ENCODE measurements around the gene BICRAL. TPM values are rescaled to one million over a fixed set of nuclear protein-coding genes. Genes with fewer than 3 reads are reported as not detected.

Gene BICRAL
- total RNA-seq, 1 experiment from 2014 or later, result 6.9 TPM

DNA sequence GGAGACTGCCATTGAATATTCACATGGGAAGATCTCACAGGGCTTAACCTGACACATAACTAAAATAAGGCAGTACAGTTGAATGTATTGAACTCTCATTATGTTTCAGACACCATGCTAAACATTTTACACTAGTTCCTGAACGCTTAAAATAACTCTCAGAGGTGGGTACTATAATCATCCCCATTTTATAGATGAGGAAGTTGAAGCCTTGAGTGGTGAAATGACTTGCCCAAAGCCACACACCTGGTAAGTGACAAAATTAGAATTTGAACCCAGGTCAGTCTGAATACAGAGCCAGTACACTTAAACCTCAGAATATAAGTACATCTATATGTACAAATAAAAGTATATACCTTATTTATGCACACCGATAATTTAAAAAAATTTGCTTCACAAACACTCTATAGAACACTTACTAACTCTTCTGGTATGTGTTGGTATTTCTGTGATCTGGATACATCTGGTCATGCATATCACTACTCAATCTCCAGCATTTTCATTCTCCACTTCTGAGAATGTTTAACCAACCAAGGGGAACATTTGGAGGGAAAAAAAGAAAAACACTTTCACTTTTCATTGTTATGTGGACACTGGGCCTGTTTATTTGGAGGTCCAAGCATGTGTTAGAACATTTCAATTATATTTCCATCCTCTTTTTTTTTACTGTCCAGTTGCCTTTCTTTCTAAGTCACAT is 4.6 kb upstream of the BICRAL start:
- Histone ChIP-seq H3K4me1 (ENCODE audit: insufficient read depth, low read length, poor library complexity, severe bottlenecking) (peaks cover 8% of the 10 kb centered on the region), H3K4me3 (ENCODE audit: low read depth, low read length, poor library complexity, severe bottlenecking) (no peak overlapping the region), H3K36me3 (ENCODE audit: insufficient read depth, low read length, poor library complexity, severe bottlenecking) (no peaks in the 10 kb centered on the region), H3K9me3 (ENCODE audit: low read depth, low read length, poor library complexity, severe bottlenecking) (no peaks in the 10 kb centered on the region), H3K27ac (ENCODE audit: low read depth, low read length, poor library complexity, severe bottlenecking) (no peak overlapping the region), H3K27me3 (replicated peaks; ENCODE audit: insufficient read depth, low read depth, low read length, poor library complexity) (no peaks in the 10 kb centered on the region)
- TF ChIP-seq, protein P1, sequence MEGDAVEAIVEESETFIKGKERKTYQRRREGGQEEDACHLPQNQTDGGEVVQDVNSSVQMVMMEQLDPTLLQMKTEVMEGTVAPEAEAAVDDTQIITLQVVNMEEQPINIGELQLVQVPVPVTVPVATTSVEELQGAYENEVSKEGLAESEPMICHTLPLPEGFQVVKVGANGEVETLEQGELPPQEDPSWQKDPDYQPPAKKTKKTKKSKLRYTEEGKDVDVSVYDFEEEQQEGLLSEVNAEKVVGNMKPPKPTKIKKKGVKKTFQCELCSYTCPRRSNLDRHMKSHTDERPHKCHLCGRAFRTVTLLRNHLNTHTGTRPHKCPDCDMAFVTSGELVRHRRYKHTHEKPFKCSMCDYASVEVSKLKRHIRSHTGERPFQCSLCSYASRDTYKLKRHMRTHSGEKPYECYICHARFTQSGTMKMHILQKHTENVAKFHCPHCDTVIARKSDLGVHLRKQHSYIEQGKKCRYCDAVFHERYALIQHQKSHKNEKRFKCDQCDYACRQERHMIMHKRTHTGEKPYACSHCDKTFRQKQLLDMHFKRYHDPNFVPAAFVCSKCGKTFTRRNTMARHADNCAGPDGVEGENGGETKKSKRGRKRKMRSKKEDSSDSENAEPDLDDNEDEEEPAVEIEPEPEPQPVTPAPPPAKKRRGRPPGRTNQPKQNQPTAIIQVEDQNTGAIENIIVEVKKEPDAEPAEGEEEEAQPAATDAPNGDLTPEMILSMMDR (conservative IDR thresholded peaks at IDR 0.05; ENCODE audit: low read depth, low read length), result no peak
- no peak for TF ChIP-seq EZH2 (IDR thresholded peaks at IDR 0.05; ENCODE audit: borderline replicate concordance, low read depth, low read length, poor library complexity, severe bottlenecking)
- no TSS peak for BruUV-seq (replicated peaks)
- DNase-seq (ENCODE audit: low spot score), result no peak
- POLR2A ChIA-PET (ENCODE audit: low non-redundant PET), result no interaction called here
- CTCF ChIA-PET, result no interaction called here
- intact Hi-C loops (cut with micrococcal nuclease; ENCODE audit: unreplicated experiment), result no loop called here

DNA sequence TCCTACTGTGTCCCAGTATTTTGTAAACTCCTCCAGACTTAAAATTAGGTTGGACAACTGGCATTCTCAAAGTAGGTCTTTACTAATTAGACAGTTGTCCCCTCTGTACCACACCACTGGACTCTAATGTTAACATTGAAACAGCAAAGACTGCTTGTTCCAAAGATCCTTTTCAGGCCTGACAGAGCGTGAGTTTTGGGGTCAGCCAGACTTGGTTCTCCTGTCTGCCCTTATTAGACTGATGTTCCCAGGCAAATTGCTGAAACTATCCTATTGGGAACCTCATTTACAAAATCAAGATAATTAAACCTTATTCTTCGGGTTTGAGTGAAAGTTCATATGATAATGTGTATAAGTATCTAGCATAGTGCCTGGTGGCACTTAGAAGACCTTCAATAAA is 3.7 kb upstream of the BICRAL start:
- TF ChIP-seq EZH2 (IDR thresholded peaks at IDR 0.05; ENCODE audit: borderline replicate concordance, low read depth, low read length, poor library complexity, severe bottlenecking), result no peak
- TF ChIP-seq, protein P1 (conservative IDR thresholded peaks at IDR 0.05; ENCODE audit: low read depth, low read length), result no peak
- CTCF ChIA-PET, result no interaction called here
- peaks cover 8% of the 10 kb centered on the region for H3K4me1 ChIP-seq (ENCODE audit: insufficient read depth, low read length, poor library complexity, severe bottlenecking)
- no peak for DNase-seq (ENCODE audit: low spot score)
- BruUV-seq (replicated peaks), result no TSS peak
- POLR2A ChIA-PET (ENCODE audit: low non-redundant PET), result no interaction called here
- intact Hi-C loops (cut with micrococcal nuclease; ENCODE audit: unreplicated experiment), result no loop called here
- no peaks in the 10 kb centered on the region for H3K9me3 ChIP-seq (ENCODE audit: low read depth, low read length, poor library complexity, severe bottlenecking)
- no peaks in the 10 kb centered on the region for H3K27me3 ChIP-seq (replicated peaks; ENCODE audit: insufficient read depth, low read depth, low read length, poor library complexity)
- H3K36me3 ChIP-seq (ENCODE audit: insufficient read depth, low read length, poor library complexity, severe bottlenecking), result no peaks in the 10 kb centered on the region
- no peak overlapping the region for H3K4me3 ChIP-seq (ENCODE audit: low read depth, low read length, poor library complexity, severe bottlenecking)
- no peak overlapping the region for H3K27ac ChIP-seq (ENCODE audit: low read depth, low read length, poor library complexity, severe bottlenecking)

DNA sequence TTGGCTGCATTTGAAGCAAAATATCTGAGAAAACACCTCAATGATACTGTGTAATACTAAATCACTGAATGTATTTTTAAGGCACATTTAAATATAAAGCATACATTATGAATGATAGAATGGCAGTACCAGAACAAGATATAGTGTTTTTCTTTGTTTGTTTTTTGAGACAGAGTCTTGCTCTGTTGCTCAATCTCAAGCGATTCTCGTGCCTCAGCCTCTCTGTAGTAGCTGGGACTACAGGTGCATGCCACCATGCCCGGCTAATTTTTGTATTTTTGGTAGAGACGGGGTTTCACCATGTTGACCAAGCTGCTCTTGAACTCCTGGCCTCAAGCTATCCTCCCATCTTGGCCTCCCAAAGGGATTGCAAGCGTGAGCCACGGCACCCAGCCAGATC is 2.3 kb upstream of the BICRAL start:
- intact Hi-C loops (cut with micrococcal nuclease; ENCODE audit: unreplicated experiment), result no loop called here
- CTCF ChIA-PET, result no interaction called here
- no peak for DNase-seq (ENCODE audit: low spot score)
- H3K4me3 ChIP-seq (ENCODE audit: low read depth, low read length, poor library complexity, severe bottlenecking), result no peak overlapping the region
- no peaks in the 10 kb centered on the region for H3K27me3 ChIP-seq (replicated peaks; ENCODE audit: insufficient read depth, low read depth, low read length, poor library complexity)
- H3K9me3 ChIP-seq (ENCODE audit: low read depth, low read length, poor library complexity, severe bottlenecking), result no peaks in the 10 kb centered on the region
- H3K27ac ChIP-seq (ENCODE audit: low read depth, low read length, poor library complexity, severe bottlenecking), result no peak overlapping the region
- peaks cover 8% of the 10 kb centered on the region for H3K4me1 ChIP-seq (ENCODE audit: insufficient read depth, low read length, poor library complexity, severe bottlenecking)
- no peak for TF ChIP-seq EZH2 (IDR thresholded peaks at IDR 0.05; ENCODE audit: borderline replicate concordance, low read depth, low read length, poor library complexity, severe bottlenecking)
- TF ChIP-seq, protein P1 (conservative IDR thresholded peaks at IDR 0.05; ENCODE audit: low read depth, low read length), result no peak
- BruUV-seq (replicated peaks), result no TSS peak
- POLR2A ChIA-PET (ENCODE audit: low non-redundant PET), result no interaction called here
- no peaks in the 10 kb centered on the region for H3K36me3 ChIP-seq (ENCODE audit: insufficient read depth, low read length, poor library complexity, severe bottlenecking)

All from A673 (cell line).